Measurements from ENCODE around the gene IPO5.

Gene IPO5

GRCh38 chr13:98060282-98060681 lies 106.8 kb downstream of the IPO5 start:
- DNase-seq: no peak

- no peak for DNase-seq
Measured at GRCh38 chr13:98065468-98065867, 112.0 kb downstream of the IPO5 start.

DNA sequence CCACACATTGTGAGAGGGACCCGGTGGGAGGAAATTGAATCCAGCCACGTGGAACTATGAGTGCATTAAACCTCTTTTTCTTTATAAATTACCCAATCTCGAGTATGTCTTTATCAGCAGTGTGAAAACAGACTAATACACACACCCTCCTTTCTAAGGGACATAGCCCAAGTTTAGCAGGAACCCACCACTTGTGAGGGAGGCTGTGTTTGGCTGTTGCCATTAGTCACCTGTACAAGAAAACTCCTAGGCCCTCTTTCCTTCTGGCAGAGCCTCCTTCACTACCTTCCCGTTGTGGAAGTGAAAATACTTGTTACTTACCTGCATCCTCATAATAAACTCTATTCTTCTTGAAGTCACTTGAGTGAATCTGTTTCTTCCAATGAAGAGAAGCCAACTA lies 113.2 kb downstream of the IPO5 start:
- no peak for DNase-seq

- DNase-seq: no peak
Measured at GRCh38 chr13:98068521-98068920, 115.0 kb downstream of the IPO5 start.

GRCh38 chr13:98069985-98070384 lies 116.5 kb downstream of the IPO5 start:
- DNase-seq: no peak

DNA sequence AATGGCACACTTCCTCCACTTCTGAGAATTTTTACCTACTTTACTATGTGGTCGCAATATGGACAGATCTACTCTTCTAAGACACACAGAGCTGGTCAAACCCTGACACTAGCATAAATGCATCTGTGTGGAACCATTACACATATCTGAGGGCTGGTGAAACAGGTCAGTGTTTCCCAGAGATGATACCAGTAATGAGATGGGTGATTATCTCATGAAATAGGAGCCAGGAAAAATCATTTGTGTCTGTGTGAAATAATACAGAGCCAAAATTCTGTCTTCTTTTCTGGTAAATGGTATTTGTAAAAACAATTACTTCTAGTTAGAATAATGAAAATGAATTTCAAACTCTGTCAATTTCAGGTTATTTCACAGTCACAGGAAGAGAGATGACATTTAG lies 117.8 kb downstream of the IPO5 start:
- no peak for DNase-seq

- no peak for DNase-seq
Measured at GRCh38 chr13:98072476-98072875, 119.0 kb downstream of the IPO5 start.

All from C1 segment of cervical spinal cord (tissue), 14 donors.